ENCODE results near the gene CWC27.

CWC27 gene

GRCh38 chr5:65034813-65035209 lies 266.1 kb downstream of the CWC27 start:
- DNase-seq (ENCODE audit: low read depth in 2 of 2), result no peak
- no peak for TF ChIP-seq CTCF (IDR thresholded peaks at IDR 0.05; ENCODE audit: low read depth, low read length)
- peak overlapping the region in 1 of 2 donors; percentile 47 for H3K4me3 ChIP-seq (replicated peaks in 1 of 2; ENCODE audit: low read depth in 2 of 2, low read length in 2 of 2)

GRCh38 chr5:65035211-65036206 lies 266.8 kb downstream of the CWC27 start:
- peak overlapping the region; percentile 47 to 51 for H3K4me3 ChIP-seq (replicated peaks in 1 of 2; ENCODE audit: low read depth in 2 of 2, low read length in 2 of 2)
- peak; percentile 94 to 98 for DNase-seq (ENCODE audit: low read depth in 2 of 2)
- TF ChIP-seq CTCF (IDR thresholded peaks at IDR 0.05; ENCODE audit: low read depth, low read length), result no peak

- TF ChIP-seq CTCF (IDR thresholded peaks at IDR 0.05; ENCODE audit: low read depth, low read length), result peak; percentile 29
- H3K4me3 ChIP-seq (replicated peaks in 1 of 2; ENCODE audit: low read depth in 2 of 2, low read length in 2 of 2), result no peak overlapping the region
- DNase-seq (ENCODE audit: low read depth in 2 of 2), result peak in 1 of 2 donors; percentile 44
These were observed 269.4 kb downstream of the CWC27 start for GRCh38 chr5:65037831-65038815.

GRCh38 chr5:65041296-65042158 lies 272.8 kb downstream of the CWC27 start:
- peak; percentile 35 to 87 for DNase-seq (ENCODE audit: low read depth in 2 of 2)
- TF ChIP-seq CTCF (IDR thresholded peaks at IDR 0.05; ENCODE audit: low read depth, low read length), result no peak
- H3K4me3 ChIP-seq (replicated peaks in 1 of 2; ENCODE audit: low read depth in 2 of 2, low read length in 2 of 2), result no peak overlapping the region

GRCh38 chr5:65043843-65044359 lies 275.2 kb downstream of the CWC27 start:
- no peak overlapping the region for H3K4me3 ChIP-seq (replicated peaks in 1 of 2; ENCODE audit: low read depth in 2 of 2, low read length in 2 of 2)
- DNase-seq (ENCODE audit: low read depth in 2 of 2), result no peak

More at GRCh38 chr5:65043843-65044359, 275.2 kb downstream of the CWC27 start:
- no peak for TF ChIP-seq CTCF (IDR thresholded peaks at IDR 0.05; ENCODE audit: low read depth, low read length)
